HG02588 (cell line): ENCODE data around the gene KIF5A.

Experiments used
- ATAC-seq: cut with Tn5 transposase; IDR thresholded peaks from one replicate; pipeline ENCODE4 v1.9.1; 2021; ENCODE audit warnings: mild to moderate bottlenecking, moderate library complexity; ENCODE audit not compliant: unreplicated experiment

The KIF5A gene

GRCh38 chr12:57604454-57604991, 54.7 kb downstream of the KIF5A start, which contains the start of gene DTX3:
Gene DTX3 (plus strand): TSS chr12:57604824. CDS start chr12:57606518, 1,694 bp downstream.
- peak; percentile 56 for ATAC-seq

GRCh38 chr12:57604992-57605810, 55.4 kb downstream of the KIF5A start:
- ATAC-seq = no peak

- no peak for ATAC-seq
These were observed 56.0 kb downstream of the KIF5A start for GRCh38 chr12:57605811-57606311.

GRCh38 chr12:57606399-57606798, 56.6 kb downstream of the KIF5A start:
- no peak for ATAC-seq

GRCh38 chr12:57606821-57607220, 57.0 kb downstream of the KIF5A start:
- ATAC-seq = no peak

GRCh38 chr12:57607958-57608663, 58.3 kb downstream of the KIF5A start:
- no peak for ATAC-seq

- no peak for ATAC-seq
These were observed 59.4 kb downstream of the KIF5A start for GRCh38 chr12:57609101-57609780.

- ATAC-seq = no peak
These were observed 60.1 kb downstream of the KIF5A start for GRCh38 chr12:57609781-57610553.

GRCh38 chr12:57610554-57611107, 60.8 kb downstream of the KIF5A start:
- ATAC-seq = no peak

GRCh38 chr12:57611108-57611826, 61.4 kb downstream of the KIF5A start, which contains the start of gene ARHGEF25:
Gene ARHGEF25 (plus strand): TSS chr12:57611435. CDS start chr12:57611895, 460 bp downstream.
- ATAC-seq = peak; percentile 42

GRCh38 chr12:57611827-57612710, 62.2 kb downstream of the KIF5A start:
- ATAC-seq = no peak

- ATAC-seq = no peak
These were observed 63.0 kb downstream of the KIF5A start for GRCh38 chr12:57612711-57613426.

GRCh38 chr12:57613427-57614109, 63.7 kb downstream of the KIF5A start:
- no peak for ATAC-seq

GRCh38 chr12:57614178-57614947, 64.5 kb downstream of the KIF5A start:
- ATAC-seq = peak; percentile 56

GRCh38 chr12:57614948-57615500, 65.2 kb downstream of the KIF5A start:
- ATAC-seq = no peak

GRCh38 chr12:57615637-57616036, 65.8 kb downstream of the KIF5A start:
- no peak for ATAC-seq
